ENCODE data around the gene FSIP1. TPM values are rescaled to one million over a fixed set of nuclear protein-coding genes. Genes with fewer than 3 reads are reported as not detected.

FSIP1 gene
- polyA plus RNA-seq, 1 donor, result 0.47 TPM

DNA sequence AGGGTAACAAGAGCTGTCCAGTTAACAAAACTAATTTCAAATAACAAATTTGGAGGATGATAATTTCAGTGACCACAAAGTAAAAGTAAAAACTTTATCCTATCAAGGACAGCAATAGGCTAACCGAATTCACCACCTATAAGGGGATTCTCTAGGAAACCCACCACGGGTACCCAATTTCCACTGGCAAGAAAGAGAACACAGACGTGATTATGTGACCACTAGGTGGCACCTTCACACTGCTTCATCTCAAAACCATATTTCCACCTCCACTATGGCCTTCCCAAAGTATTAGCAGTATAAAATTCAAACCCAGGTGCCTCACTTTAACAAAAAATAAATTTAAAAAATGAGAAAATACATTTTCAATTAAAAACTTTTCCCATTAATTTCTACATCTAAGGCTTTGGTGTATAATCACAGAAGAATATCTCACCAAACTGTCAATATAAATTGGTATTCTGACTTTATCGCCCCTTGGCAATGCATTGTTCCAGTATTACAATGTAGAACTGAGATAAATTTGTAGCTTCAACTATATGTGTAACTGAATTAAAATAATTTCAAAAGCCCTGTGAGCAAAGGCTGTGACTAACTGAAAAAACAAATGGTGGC is 96.5 kb downstream of the FSIP1 start:
- peak; percentile 47 for DNase-seq (ENCODE audit: low read depth)

GRCh38 chr15:39685367-39685766 is 97.3 kb downstream of the FSIP1 start:
- no peak for DNase-seq (ENCODE audit: low read depth)

- DNase-seq (ENCODE audit: low read depth), result no peak
Measured at GRCh38 chr15:39684233-39684632, 98.4 kb downstream of the FSIP1 start.

DNA sequence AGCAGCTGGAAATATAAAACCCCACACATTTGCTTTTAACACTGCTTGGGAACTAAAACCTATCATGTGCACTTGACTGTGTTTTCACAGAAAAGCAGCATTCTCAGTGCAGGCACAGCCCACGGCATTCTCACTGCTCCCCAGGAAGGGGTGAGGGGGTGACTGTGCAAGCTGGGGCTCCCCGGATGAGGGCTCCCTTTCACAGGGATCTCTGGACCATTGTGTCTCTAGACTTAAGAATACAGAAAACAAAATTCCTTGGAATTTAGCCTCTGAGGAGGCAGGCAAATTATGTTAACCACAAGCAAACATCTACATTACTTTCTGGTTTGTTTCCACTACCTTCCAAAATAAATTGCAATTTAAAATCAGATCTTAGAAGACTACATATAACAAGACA is 100.3 kb downstream of the FSIP1 start:
- no peak for DNase-seq (ENCODE audit: low read depth)

DNA sequence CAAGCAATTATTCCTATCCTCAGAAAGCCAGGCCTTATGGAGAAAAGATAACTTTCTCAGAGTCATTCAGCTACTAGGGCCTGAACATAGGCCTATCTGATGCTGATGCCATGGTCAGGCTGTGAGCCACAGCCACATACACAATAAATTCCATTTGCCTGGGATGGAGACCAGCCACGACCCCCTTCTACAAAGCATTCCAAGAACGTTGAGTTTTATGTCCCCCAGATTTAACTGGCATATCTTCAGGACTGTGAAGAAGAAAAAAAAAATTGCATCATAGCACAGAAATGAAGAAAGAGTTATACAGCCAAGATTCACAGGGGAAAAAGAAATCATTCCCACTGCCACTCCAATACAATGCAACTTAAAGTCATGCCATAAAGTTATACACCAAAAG is 101.8 kb downstream of the FSIP1 start:
- no peak for DNase-seq (ENCODE audit: low read depth)

DNA sequence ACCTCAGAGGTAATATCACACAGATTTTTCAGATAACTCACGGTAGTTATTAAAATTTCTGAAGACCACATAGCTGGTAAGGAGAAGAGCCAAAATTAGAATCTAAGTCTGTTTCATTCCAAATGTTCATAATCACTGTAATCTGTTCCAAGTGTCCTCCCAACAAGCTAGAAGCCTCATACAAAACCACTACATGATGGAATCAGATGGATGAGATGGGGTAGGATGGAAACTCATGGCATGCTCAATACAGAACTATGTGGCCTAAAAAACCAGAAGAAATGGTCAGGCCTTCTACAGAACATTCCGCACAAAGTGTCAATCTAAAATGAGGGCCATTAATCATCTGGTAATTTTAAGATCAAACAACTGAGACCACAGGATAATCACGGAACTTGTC is 110.0 kb downstream of the FSIP1 start:
- DNase-seq (ENCODE audit: low read depth), result no peak

DNA sequence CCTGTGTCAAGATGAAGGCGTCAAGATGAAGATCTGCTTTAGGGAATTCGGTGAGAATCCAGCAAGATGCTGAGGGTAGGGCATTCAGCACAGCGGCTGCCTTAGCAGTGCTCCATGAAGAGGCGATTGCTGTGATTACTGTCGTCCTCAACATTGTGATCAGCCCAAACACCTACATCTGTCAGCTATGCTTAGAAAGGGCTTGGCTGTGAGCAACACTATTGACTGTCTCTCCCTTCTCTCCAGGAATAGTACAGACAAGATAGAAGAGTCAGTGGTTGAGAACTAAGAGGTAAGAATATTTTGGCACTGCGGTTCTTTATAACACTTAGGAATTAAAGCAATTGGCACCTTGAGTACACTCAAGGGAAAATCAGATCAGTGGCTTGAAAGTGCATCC is 110.5 kb downstream of the FSIP1 start:
- no peak for DNase-seq (ENCODE audit: low read depth)

DNA sequence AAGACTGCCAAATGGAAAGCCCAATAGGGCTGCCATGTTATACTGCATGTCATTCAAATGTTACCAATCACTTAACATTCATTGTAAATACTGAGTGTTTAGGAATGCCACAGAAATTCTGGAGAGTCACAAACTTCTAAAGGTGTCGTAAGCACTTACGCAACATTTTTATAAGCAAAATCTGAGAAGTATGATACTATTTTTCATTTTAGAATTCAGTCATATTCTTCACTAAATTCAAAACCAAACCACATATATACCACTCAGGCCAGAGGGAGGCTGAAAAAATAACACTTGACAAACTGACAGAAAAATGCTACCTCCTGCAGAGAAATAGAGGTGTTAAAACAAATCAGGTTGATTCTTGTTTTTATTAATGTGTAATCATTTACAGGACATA is 112.0 kb downstream of the FSIP1 start:
- no peak for DNase-seq (ENCODE audit: low read depth)

DNA sequence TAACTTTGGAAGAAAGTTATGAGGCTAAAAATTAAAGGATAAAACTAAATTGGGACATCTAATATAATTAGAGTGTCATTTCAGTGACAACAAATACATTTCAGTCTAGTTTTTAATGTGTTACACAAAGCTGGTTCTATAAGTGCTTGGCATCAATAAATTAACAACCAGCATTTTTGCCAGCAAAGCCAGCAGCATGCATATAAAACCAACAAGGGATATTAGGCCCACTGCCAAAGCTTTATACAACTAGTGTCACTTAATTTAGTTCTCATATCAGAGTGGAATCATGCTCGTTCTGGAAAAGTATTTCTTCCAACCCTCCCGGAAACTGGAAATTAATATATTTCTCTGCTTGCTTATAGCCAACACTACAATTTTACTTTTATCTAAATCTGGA is 113.0 kb downstream of the FSIP1 start:
- no peak for DNase-seq (ENCODE audit: low read depth)

DNA sequence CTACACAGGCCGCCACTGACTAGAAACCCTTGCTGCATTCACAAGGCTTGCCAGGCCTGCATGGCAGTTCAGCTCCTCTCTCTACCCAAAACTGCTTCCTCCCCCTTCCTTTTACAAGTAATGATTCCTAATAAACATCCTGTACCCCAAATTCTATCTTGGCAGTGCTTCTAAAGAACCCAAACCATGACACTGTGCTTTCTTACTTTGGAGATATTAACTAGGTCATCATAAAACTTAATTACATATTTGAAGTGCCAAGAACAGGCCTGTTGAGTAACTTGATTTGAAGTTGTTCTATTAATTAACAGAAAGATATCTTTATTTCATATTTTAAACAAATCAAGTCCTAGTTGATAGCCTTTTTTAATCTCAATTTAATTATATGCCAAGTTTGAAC is 113.4 kb downstream of the FSIP1 start:
- no peak for DNase-seq (ENCODE audit: low read depth)

DNA sequence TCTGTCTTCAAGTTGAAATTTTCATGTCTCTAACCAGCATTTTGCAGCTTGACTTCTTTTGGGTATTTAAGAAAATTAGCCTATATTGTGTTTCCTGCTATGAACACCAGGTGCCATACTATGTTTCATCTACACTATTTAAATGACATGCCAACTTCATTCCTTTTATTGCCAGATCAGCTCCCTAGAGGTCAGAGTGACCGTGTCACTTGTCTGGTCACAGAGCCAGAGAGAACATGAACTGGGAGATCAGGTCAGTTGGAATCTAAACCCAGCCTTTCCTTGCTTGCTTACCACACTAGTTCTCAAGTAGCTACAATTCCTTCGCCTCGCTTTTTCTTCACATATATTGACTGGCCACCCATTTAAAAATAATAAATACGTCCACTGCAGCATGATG is 114.2 kb downstream of the FSIP1 start:
- DNase-seq (ENCODE audit: low read depth), result no peak

DNA sequence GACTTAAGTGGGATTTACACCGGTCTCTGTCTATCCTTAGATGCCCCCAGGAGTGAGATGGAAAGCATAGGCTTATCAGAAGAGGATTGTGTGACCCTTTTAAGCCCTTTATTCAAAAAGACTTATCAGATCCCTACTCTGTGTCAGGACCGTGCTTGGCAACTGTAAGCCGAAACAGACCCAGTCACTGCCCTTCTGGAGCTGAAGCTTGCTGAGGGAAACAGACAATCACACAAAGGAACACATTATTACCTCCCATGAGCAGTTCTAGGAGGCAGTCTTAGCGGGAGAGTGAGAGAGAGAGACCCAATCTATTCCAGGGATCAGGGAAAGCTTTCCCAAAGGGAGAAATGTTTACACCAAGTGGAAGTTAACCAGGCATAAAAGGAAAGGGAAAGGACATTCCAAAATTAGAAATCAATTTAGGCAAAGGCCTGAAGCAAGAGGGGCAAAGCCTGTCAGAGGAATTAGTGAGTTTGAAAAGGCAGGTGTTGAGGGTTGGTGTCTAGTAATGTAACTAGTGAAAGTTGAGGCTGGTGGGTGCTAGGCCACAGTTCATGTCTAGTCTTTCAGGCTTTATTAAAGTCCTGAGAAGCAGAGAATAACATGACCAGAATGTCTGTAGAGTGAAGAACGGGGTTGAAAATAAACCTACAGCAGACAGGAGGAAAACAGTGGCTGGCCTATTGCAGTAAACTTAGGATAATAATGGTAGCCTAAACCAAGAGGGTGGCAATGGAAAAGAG is 115.1 kb downstream of the FSIP1 start:
- DNase-seq (ENCODE audit: low read depth), result no peak

DNA sequence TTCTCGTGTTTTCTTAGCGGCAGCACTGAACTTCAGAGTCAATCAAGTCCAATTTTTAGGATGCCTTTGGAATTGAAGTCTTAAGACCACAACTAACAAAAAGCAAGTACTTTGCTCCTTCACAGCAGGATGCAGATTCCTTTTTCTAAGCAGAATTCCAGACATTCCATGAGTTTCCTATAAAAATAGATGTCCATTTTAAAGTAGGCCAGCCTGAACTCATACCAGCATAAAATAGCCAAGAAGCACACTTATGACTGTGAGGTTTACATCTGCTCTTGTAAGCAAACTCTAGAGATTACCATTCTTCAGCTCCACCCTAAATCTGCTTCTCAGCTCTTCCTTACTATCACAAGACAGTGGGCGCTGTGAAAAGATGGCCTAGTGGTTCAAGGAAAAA is 116.0 kb downstream of the FSIP1 start:
- no peak for DNase-seq (ENCODE audit: low read depth)

DNA sequence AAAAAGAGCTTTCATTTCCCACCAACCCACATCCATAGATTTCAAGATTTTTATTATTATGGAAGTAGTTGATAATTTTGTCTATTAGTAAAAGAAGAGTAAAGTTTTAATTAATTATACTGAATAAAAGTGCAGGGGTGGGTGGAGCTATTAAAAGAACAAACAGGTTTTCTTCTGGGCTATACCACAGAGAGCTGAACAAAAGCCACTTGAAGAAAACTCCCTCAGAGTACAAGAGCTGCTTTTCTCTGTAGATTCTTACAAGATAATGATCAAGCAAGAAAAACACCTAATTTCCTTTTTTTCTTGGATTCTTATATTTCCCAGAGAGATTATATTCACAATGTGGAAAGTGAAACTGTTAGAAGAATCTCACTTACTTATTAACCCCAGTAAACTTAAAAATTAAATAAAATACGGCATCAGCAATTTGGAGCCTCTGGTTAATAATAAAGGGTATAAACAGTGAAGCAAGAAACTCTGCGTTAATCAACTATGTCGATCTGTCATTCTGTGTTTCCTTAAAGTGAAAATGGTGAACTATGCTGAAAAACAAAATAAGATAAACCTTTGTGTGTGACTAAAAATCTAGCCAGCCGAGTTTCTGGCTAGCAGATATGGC is 116.9 kb downstream of the FSIP1 start:
- DNase-seq (ENCODE audit: low read depth), result no peak

DNA sequence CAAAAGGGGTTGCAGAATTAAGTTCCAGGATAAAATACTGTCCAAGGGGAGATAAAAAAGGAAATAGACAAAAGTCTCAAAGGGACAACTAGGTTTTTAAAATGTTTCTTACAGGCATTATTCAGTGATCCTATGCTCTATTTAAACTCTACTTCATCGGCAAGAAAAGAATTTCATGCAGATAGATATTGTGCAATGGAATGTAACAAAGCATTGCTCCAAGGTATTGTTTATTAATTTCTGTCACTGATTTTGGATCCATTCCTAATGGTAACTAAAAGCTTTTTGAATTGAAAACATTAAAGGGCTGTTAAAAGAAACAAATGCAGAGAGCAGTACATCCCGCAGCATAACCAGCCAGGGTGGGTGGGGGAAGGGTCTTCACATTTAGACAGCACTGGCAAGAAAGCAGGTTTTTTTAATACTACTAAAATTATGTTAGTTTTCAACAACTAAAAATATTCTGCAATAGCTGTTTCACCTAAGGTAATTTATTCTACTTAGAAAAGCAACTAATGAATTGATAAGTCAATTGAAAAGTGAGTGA is 118.9 kb downstream of the FSIP1 start:
- no peak for DNase-seq (ENCODE audit: low read depth)

- no peak for DNase-seq (ENCODE audit: low read depth)
Measured at GRCh38 chr15:39661776-39662175, 120.9 kb downstream of the FSIP1 start.

DNA sequence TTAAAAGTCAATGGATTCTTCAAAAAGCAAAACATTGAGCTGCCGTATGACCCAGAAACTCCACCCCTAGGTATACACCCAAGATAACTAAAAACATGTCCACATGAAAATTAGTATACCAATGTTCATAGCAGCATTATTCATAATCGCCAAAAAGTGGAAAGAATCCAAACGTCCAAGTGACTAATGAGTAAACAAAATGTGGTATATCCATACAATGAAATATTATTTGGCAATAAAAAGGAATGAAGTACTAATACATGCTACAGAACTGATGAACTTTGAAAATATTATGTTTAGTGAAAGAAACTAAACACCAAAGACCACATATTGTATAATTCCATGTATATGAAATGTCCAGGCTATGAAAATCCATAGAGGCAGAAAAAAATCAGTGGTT is 123.9 kb downstream of the FSIP1 start:
- DNase-seq (ENCODE audit: low read depth), result no peak

DNA sequence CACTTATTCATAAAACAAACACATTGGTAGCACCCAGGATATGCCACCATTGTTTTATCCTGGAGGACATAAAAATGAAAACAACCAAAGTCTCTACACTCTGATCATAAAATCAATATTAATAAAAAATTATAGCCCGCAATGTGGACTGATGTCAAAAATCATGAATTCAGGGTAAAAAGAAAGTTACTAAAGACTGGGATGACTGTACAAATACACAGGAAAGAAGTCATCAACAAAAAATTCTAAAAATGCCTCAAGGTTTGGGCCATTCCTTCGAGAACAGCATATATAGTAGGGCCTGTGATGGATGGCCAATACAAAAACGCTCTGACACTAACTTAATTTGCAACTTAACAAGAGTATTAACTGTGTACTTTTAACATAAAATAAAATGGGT is 125.0 kb downstream of the FSIP1 start:
- no peak for DNase-seq (ENCODE audit: low read depth)

- no peak for DNase-seq (ENCODE audit: low read depth)
Measured at GRCh38 chr15:39657181-39657580, 125.5 kb downstream of the FSIP1 start.

- no peak for DNase-seq (ENCODE audit: low read depth)
Measured at GRCh38 chr15:39654304-39654703, 128.3 kb downstream of the FSIP1 start.

DNA sequence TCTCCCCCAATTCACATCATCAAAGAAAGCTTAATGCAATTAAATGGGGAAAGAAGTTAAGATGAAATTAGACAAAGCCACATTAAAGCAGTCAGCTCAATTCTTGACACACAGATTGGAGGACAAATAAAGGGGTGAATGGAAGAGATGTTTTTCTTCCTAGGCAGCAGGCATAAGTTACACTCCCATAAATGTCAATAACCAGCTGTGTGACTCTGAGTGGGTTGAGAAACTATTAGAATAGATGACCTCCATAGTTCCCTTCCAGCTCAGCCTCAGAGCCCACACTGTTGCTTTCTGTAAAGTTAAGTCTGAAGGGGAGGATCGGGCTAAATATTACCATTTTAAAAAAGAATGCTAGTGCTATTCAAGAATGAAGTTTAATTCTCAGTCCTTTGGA is 130.8 kb downstream of the FSIP1 start:
- no peak for DNase-seq (ENCODE audit: low read depth)

DNA sequence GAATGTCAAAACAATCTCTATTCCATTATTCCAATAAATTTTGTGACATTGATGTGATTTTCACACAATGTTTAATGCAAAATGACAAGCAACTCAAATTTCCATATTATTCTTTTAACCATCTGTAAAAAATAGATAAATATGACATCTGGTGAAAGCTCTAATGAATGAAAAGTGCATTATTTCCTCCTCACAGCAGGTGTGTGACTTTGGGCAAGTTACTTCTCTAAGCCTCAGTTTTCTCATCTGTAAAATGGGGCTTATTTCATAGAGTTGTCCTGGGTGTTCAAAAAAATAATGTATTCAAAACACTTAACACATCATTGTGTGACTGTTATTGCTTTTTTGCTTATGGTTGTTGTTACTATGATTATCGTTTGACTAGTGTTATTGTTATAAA is 131.3 kb downstream of the FSIP1 start:
- no peak for DNase-seq (ENCODE audit: low read depth)

DNA sequence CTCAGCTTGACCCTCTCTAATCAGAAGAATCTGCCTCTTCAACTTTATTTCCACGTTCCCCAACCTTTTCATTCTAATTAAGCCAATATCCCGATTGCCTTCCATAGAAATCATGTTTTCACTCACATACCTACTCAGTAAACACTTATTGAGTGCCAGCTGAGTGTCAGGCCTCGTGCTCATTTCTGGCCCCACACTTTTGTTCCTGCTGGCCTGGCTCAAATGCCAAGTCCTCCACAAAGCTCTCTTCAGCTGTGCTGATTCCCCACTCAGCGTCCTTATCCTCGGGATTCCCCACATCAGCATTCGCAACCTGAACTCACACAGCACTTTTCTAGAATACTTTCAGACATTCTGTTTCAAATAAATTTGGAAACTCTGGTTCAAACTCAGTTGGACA is 132.9 kb downstream of the FSIP1 start:
- DNase-seq (ENCODE audit: low read depth), result no peak
